Activated T-cell treated with anti-CD3 and anti-CD28 coated beads, Interleukin-2, amount 50 U/mL, for 48 hours (primary cell): ENCODE results near the gene RNF151.
A peak's percentile ranks its signal among the peaks of the same experiment; 100 is the strongest.
"Not testable (repeated sequence)": the region's sequence is repeated elsewhere in the genome, so short reads cannot be mapped to it uniquely, and the experiment has no call there.

Experiments
- DNase-seq, 2 experiments: peaks; one replicate each; pipeline ENCODE4 v3.0.0-alpha.2; 2020

The RNF151 gene

GRCh38 chr16:1966460-1966859 lies at the start of gene RNF151:
Gene RNF151 (plus strand): TSS chr16:1966856. CDS start chr16:1966882, 26 bp downstream.
- no peak for DNase-seq

GRCh38 chr16:1917056-1917664 lies 49.5 kb upstream of the RNF151 start:
- no peak for DNase-seq

GRCh38 chr16:1917665-1918350 lies 48.8 kb upstream of the RNF151 start:
- no peak for DNase-seq

GRCh38 chr16:1918351-1919326 lies 48.0 kb upstream of the RNF151 start, which contains the start of gene HS3ST6:
Gene HS3ST6 (minus strand): TSS chr16:1918415. CDS start chr16:1918323, 92 bp downstream.
- no peak for DNase-seq

GRCh38 chr16:1919327-1919998 lies 47.2 kb upstream of the RNF151 start:
- DNase-seq: no peak

- DNase-seq: not testable (repeated sequence)
Measured at GRCh38 chr16:1920122-1920521, 46.5 kb upstream of the RNF151 start.

GRCh38 chr16:1920727-1921171 lies 45.9 kb upstream of the RNF151 start:
- DNase-seq: peak; percentile 28 to 56

GRCh38 chr16:1922357-1922756 lies 44.3 kb upstream of the RNF151 start:
- no peak for DNase-seq

- DNase-seq: peak; percentile 39 to 52
Measured at GRCh38 chr16:1923299-1924034, 43.2 kb upstream of the RNF151 start.

GRCh38 chr16:1924095-1924494 lies 42.6 kb upstream of the RNF151 start:
- no peak for DNase-seq

GRCh38 chr16:1926271-1926670 lies 40.4 kb upstream of the RNF151 start:
- no peak for DNase-seq

- DNase-seq: no peak
Measured at GRCh38 chr16:1929105-1929504, 37.6 kb upstream of the RNF151 start.

GRCh38 chr16:1929578-1930337 lies 36.9 kb upstream of the RNF151 start:
- DNase-seq: peak; percentile 96 to 97

GRCh38 chr16:1930338-1930720 lies 36.3 kb upstream of the RNF151 start:
- DNase-seq: no peak

- no peak for DNase-seq
Measured at GRCh38 chr16:1932050-1933028, 34.3 kb upstream of the RNF151 start.

GRCh38 chr16:1933097-1933661 lies 33.5 kb upstream of the RNF151 start:
- DNase-seq: no peak

- DNase-seq: no peak
Measured at GRCh38 chr16:1936945-1937479, 29.6 kb upstream of the RNF151 start.

- no peak for DNase-seq
Measured at GRCh38 chr16:1938316-1938715, 28.3 kb upstream of the RNF151 start.

GRCh38 chr16:1938910-1939309 lies 27.7 kb upstream of the RNF151 start:
- no peak for DNase-seq
